OCI-M2 (cell line): ENCODE data around the gene CYB5A.
A peak's percentile ranks its signal among the peaks of the same experiment; 100 is the strongest.

Experiments
- DNase-seq: peaks from one replicate; lab custom pipeline; 2025; ENCODE audit not compliant: unreplicated experiment; lab: John Stamatoyannopoulos, UW

The CYB5A gene

GRCh38 chr18:74249181-74249968 is 42.4 kb downstream of the CYB5A start:
- DNase-seq = no peak

GRCh38 chr18:74248595-74248994 is 43.2 kb downstream of the CYB5A start:
- DNase-seq = no peak

GRCh38 chr18:74248189-74248588 is 43.6 kb downstream of the CYB5A start:
- DNase-seq = no peak

- no peak for DNase-seq
Observed at GRCh38 chr18:74244554-74244953, 47.2 kb downstream of the CYB5A start.

GRCh38 chr18:74243127-74243526 is 48.6 kb downstream of the CYB5A start:
- DNase-seq = no peak

- peak; percentile 9 for DNase-seq
Observed at GRCh38 chr18:74242438-74243096, 49.2 kb downstream of the CYB5A start.

GRCh38 chr18:74241970-74242369 is 49.8 kb downstream of the CYB5A start:
- DNase-seq = no peak

GRCh38 chr18:74241426-74241825 is 50.3 kb downstream of the CYB5A start:
- DNase-seq = no peak

GRCh38 chr18:74239567-74239966 is 52.2 kb downstream of the CYB5A start:
- no peak for DNase-seq

GRCh38 chr18:74234326-74235171 is 57.2 kb downstream of the CYB5A start:
- no peak for DNase-seq

- no peak for DNase-seq
Observed at GRCh38 chr18:74233933-74234325, 57.8 kb downstream of the CYB5A start.

GRCh38 chr18:74230922-74231714 is 60.6 kb downstream of the CYB5A start:
- DNase-seq = no peak

GRCh38 chr18:74229891-74230290 is 61.9 kb downstream of the CYB5A start:
- DNase-seq = no peak

- no peak for DNase-seq
Observed at GRCh38 chr18:74229005-74229404, 62.8 kb downstream of the CYB5A start.

GRCh38 chr18:74228312-74228711 is 63.5 kb downstream of the CYB5A start:
- no peak for DNase-seq

GRCh38 chr18:74226666-74227065 is 65.1 kb downstream of the CYB5A start:
- DNase-seq = no peak

- DNase-seq = no peak
Observed at GRCh38 chr18:74226156-74226555, 65.6 kb downstream of the CYB5A start.

GRCh38 chr18:74225193-74225840 is 66.4 kb downstream of the CYB5A start:
- DNase-seq = no peak

- DNase-seq = no peak
Observed at GRCh38 chr18:74222710-74223494, 68.9 kb downstream of the CYB5A start.

GRCh38 chr18:74221081-74221480 is 70.7 kb downstream of the CYB5A start:
- DNase-seq = no peak
